H9 (cell line): ENCODE measurements around the gene YIPF5. TPM values are rescaled to one million over a fixed set of nuclear protein-coding genes. Genes with fewer than 3 reads are reported as not detected.

Source experiments
- DNase-seq: peaks from one replicate; pipeline ENCODE4 v3.0.0-alpha.2; 2017
- H2AFZ ChIP-seq: one replicate; pipeline ENCODE4 v1.6.1; 2013; ENCODE audit warnings: mild to moderate bottlenecking, low read length, control low read depth, moderate library complexity
- H2AK5ac ChIP-seq: 2 replicates; pipeline ENCODE4 v1.6.1; 2013; ENCODE audit warnings: low read length, control low read depth, mixed read lengths; ENCODE audit not compliant: insufficient read length
- H2BK120ac ChIP-seq: one replicate; pipeline ENCODE4 v1.6.1; 2013; ENCODE audit warnings: low read depth, mild to moderate bottlenecking, low read length, control low read depth, inconsistent platforms; ENCODE audit not compliant: poor library complexity, severe bottlenecking
- H2BK12ac ChIP-seq: 2 replicates; pipeline ENCODE4 v1.6.1; 2013; ENCODE audit warnings: low read length, control low read depth, mixed read lengths, low read depth; ENCODE audit not compliant: insufficient read length
- H2BK15ac ChIP-seq: 2 replicates; pipeline ENCODE4 v1.6.1; 2013; ENCODE audit warnings: low read depth, low read length, control low read depth
- H2BK20ac ChIP-seq: one replicate; pipeline ENCODE4 v1.6.1; 2013; ENCODE audit warnings: low read depth, mild to moderate bottlenecking, low read length, control low read depth, inconsistent platforms; ENCODE audit not compliant: poor library complexity, severe bottlenecking
- H2BK5ac ChIP-seq: 2 replicates; pipeline ENCODE4 v1.6.1; 2013; ENCODE audit warnings: low read length, control low read depth, mixed read lengths; ENCODE audit not compliant: insufficient read length
- H3K14ac ChIP-seq: 2 replicates; pipeline ENCODE4 v1.6.1; 2013; ENCODE audit warnings: low read length, control low read depth; ENCODE audit not compliant: insufficient read depth
- H3K18ac ChIP-seq: 2 replicates; pipeline ENCODE4 v1.6.1; 2013; ENCODE audit warnings: low read depth, mild to moderate bottlenecking, mixed read lengths, low read length, control low read depth; ENCODE audit not compliant: insufficient read length
- H3K23ac ChIP-seq: 2 replicates; pipeline ENCODE4 v1.6.1; 2013; ENCODE audit warnings: low read length, control low read depth, mixed read lengths, low read depth; ENCODE audit not compliant: insufficient read length
- H3K23me2 ChIP-seq: 2 replicates; pipeline ENCODE4 v1.6.1; 2013; ENCODE audit warnings: low read depth, mild to moderate bottlenecking, mixed read lengths, low read length, control low read depth; ENCODE audit not compliant: insufficient read length, poor library complexity, severe bottlenecking
- H3K27ac ChIP-seq: 2 replicates; pipeline ENCODE4 v1.5.1; 2013; ENCODE audit warnings: low read length, control low read depth, mixed read lengths, low read depth; ENCODE audit not compliant: insufficient read length
- H3K27me3 ChIP-seq: 2 replicates; pipeline ENCODE4 v1.6.1; 2013; ENCODE audit warnings: low read length, control low read depth, inconsistent platforms; ENCODE audit not compliant: insufficient read depth
- H3K4ac ChIP-seq: 2 replicates; pipeline ENCODE4 v1.6.1; 2013; ENCODE audit warnings: low read depth, mild to moderate bottlenecking, control low read depth, inconsistent platforms, low read length, moderate library complexity
- H3K4me1 ChIP-seq: 2 replicates; pipeline ENCODE4 v1.6.1; 2013; ENCODE audit warnings: low read length, control low read depth, inconsistent platforms; ENCODE audit not compliant: insufficient read depth
- H3K4me2 ChIP-seq: 2 replicates; pipeline ENCODE4 v1.6.1; 2013; ENCODE audit warnings: low read length, control low read depth, mixed read lengths; ENCODE audit not compliant: insufficient read length, insufficient read depth
- H3K56ac ChIP-seq: 2 replicates; pipeline ENCODE4 v1.6.1; 2013; ENCODE audit warnings: low read depth, mild to moderate bottlenecking, mixed read lengths, low read length, control low read depth; ENCODE audit not compliant: insufficient read length
- H3K79me1 ChIP-seq: 2 replicates; pipeline ENCODE4 v1.6.1; 2013; ENCODE audit warnings: low read depth, mild to moderate bottlenecking, moderate library complexity, low read length, control low read depth, inconsistent platforms; ENCODE audit not compliant: insufficient read depth, poor library complexity, severe bottlenecking
- H3K79me2 ChIP-seq: 2 replicates; pipeline ENCODE4 v1.6.1; 2013; ENCODE audit warnings: low read length, control low read depth, inconsistent platforms; ENCODE audit not compliant: insufficient read depth
- H3K9ac ChIP-seq: 2 replicates; pipeline ENCODE4 v1.6.1; 2013; ENCODE audit warnings: low read length, control low read depth, mixed read lengths; ENCODE audit not compliant: insufficient read length; ENCODE audit errors: extremely low read depth
- H3K9me3 ChIP-seq: one replicate; pipeline ENCODE4 v1.6.1; 2013; ENCODE audit warnings: low read depth, low read length, inconsistent platforms; ENCODE audit not compliant: control insufficient read depth
- H3T11ph ChIP-seq: one replicate; pipeline ENCODE4 v1.6.1; 2013; ENCODE audit warnings: mild to moderate bottlenecking, low read length, control low read depth, inconsistent platforms
- H4K20me1 ChIP-seq: one replicate; pipeline ENCODE4 v1.6.1; 2013; ENCODE audit not compliant: control insufficient read depth, insufficient read length, insufficient read depth
- H4K5ac ChIP-seq: 2 replicates; pipeline ENCODE4 v1.6.1; 2013; ENCODE audit warnings: low read depth, mild to moderate bottlenecking, mixed read lengths, low read length, control low read depth; ENCODE audit not compliant: insufficient read length
- H4K8ac ChIP-seq: replicated peaks from 2 replicates; pipeline ENCODE4 v1.6.1; 2013; ENCODE audit warnings: low read length, control low read depth, mixed read lengths, low read depth; ENCODE audit not compliant: insufficient read length
- H4K91ac ChIP-seq: 2 replicates; pipeline ENCODE4 v1.6.1; 2013; ENCODE audit warnings: low read depth, mild to moderate bottlenecking, moderate library complexity, mixed read lengths, low read length, control low read depth; ENCODE audit not compliant: insufficient read length
- H3K27ac Mint-ChIP-seq, 3 experiments: 2 replicates in 2 of 3; 3 replicates in 1 of 3; pipeline ENCODE4 v1.8.0; 2020 to 2021; ENCODE audit warnings: mixed read lengths in 3 of 3, mild to moderate bottlenecking in 1 of 3, moderate library complexity in 1 of 3
- H3K27me3 Mint-ChIP-seq: 2 replicates; pipeline ENCODE4 v1.8.0; 2021; ENCODE audit warnings: low read depth, mild to moderate bottlenecking, moderate library complexity, mixed read lengths
- H3K36me3 Mint-ChIP-seq, 3 experiments: 2 replicates in 2 of 3; 3 replicates in 1 of 3; pipeline ENCODE4 v1.8.0; 2020 to 2021; ENCODE audit warnings: low read depth in 3 of 3, mixed read lengths in 3 of 3; ENCODE audit not compliant: insufficient read depth in 1 of 3
- H3K4me1 Mint-ChIP-seq, 2 experiments: 2 replicates each; pipeline ENCODE4 v1.8.0; 2020; ENCODE audit warnings: mixed read lengths in 2 of 2
- H3K4me3 Mint-ChIP-seq, 2 experiments: 2 replicates in 1 of 2; 3 replicates in 1 of 2; pipeline ENCODE4 v1.8.0; 2020 to 2021; ENCODE audit warnings: mild to moderate bottlenecking in 2 of 2, mixed read lengths in 2 of 2, moderate library complexity in 1 of 2
- H3K9me3 Mint-ChIP-seq, 2 experiments: 2 replicates in 1 of 2; 3 replicates in 1 of 2; pipeline ENCODE4 v1.8.0; 2020; ENCODE audit warnings: mild to moderate bottlenecking in 2 of 2, mixed read lengths in 2 of 2, moderate library complexity in 1 of 2
- CTCF ChIP-seq: fragments of 200-600 bp; sonication (generic); conservative IDR thresholded peaks from 3 replicates; pipeline ENCODE4 v1.8.0; 2021; ENCODE audit warnings: antibody characterized with exemption, mild to moderate bottlenecking
- WGBS: extraction: QIAGEN DNeasy Blood & Tissue Kit; methylation state at CpG from one replicate; pipeline ENCODE4 v1.1.7; 2013; ENCODE audit warnings: missing lambda C conversion rate, low lambda C conversion rate, mixed read lengths; ENCODE audit not compliant: insufficient read length; ENCODE audit errors: extremely low coverage; 5-methylcytosine and 5-hydroxymethylcytosine counted together
- total RNA-seq: library from RNA; stranded (reverse); gene quantifications from 2 replicates; pipeline ENCODE4 v1.2.1, GENCODE V29; 2021

Gene YIPF5
- total RNA-seq, 1 experiment from 2014 or later: 44.6 TPM

- no peak overlapping the region for H3K4me2 ChIP-seq
- H2BK20ac ChIP-seq: no peak overlapping the region
- no peak overlapping the region for H2BK15ac ChIP-seq
These were observed 8.8 kb upstream of the YIPF5 start for GRCh38 chr5:144179226-144179625.

More at GRCh38 chr5:144179226-144179625, 8.8 kb upstream of the YIPF5 start:
- no peak overlapping the region for H3K9ac ChIP-seq
- no peak overlapping the region for H2AFZ ChIP-seq
- H3K79me2 ChIP-seq: no peaks in the 10 kb centered on the region
- H2BK5ac ChIP-seq: no peak overlapping the region
- H3K56ac ChIP-seq: no peak overlapping the region
- H3K27me3 ChIP-seq: no peaks in the 10 kb centered on the region
- H3K9me3 ChIP-seq: no peaks in the 10 kb centered on the region
- Mint-ChIP-seq H3K36me3 (no peaks in the 10 kb centered on the region; a peak in 1 of 7 replicates), H3K27me3 (peaks cover 4% of the 10 kb centered on the region), H3K9me3 (peaks cover 0 to 3% of the 10 kb centered on the region in 2 experiments; a peak in 1 of 5 replicates), H3K4me3 (no peak overlapping the region), H3K27ac (no peak overlapping the region), H3K4me1 (no peaks in the 10 kb centered on the region)
- H2BK120ac ChIP-seq: no peak overlapping the region
- H3K4me1 ChIP-seq: no peaks in the 10 kb centered on the region
- no peak overlapping the region for H3K4ac ChIP-seq
- DNase-seq: no peak
- no peak overlapping the region for H4K8ac ChIP-seq
- H3K14ac ChIP-seq: no peak overlapping the region
- no peak for TF ChIP-seq CTCF
- H2AK5ac ChIP-seq: no peak overlapping the region
- no peaks in the 10 kb centered on the region for H3K79me1 ChIP-seq
- H4K91ac ChIP-seq: no peak overlapping the region
- H4K20me1 ChIP-seq: no peaks in the 10 kb centered on the region
- no peak overlapping the region for H3T11ph ChIP-seq
- H2BK12ac ChIP-seq: no peak overlapping the region
- no peak overlapping the region for H3K18ac ChIP-seq
- no peak overlapping the region for H4K5ac ChIP-seq
- no peaks in the 10 kb centered on the region for H3K23me2 ChIP-seq
- no CpG with 5 or more reads among the region's 1 CpG for WGBS
- H3K23ac ChIP-seq: no peak overlapping the region
- H3K27ac ChIP-seq: no peak overlapping the region
